ENCODE data around the gene KLHDC4. TPM values are rescaled to one million over a fixed set of nuclear protein-coding genes. Genes with fewer than 3 reads are reported as not detected.
"Not testable (repeated sequence)": the region's sequence is repeated elsewhere in the genome, so short reads cannot be mapped to it uniquely, and the experiment has no call there.

Gene KLHDC4
- total and polyA plus RNA-seq, 2 experiments from 2014 or later, result 23.0 to 41.1 TPM

DNA sequence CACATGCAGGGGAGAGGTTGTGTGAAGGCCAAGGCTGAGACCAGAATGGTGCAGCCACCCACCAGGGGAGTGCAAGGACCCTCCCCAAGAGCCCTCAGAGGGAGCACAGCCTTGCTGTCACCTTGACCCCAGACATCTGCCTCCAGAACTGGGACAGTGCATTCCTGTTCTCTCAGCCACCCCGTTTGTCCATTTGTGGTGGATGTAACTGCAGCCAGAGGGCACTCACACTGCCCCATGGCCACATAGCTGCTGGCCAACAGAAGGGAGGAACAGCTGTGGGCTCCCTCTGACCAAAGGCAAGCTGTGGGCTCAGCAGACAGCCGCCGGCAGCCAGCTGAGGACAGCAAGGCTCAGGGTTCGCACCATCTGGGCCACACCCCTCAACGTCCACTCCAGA is 49.8 kb upstream of the KLHDC4 start:
- H3K27ac ChIP-seq (ENCODE audit: low read depth), result no peak overlapping the region
- no peak for ATAC-seq

DNA sequence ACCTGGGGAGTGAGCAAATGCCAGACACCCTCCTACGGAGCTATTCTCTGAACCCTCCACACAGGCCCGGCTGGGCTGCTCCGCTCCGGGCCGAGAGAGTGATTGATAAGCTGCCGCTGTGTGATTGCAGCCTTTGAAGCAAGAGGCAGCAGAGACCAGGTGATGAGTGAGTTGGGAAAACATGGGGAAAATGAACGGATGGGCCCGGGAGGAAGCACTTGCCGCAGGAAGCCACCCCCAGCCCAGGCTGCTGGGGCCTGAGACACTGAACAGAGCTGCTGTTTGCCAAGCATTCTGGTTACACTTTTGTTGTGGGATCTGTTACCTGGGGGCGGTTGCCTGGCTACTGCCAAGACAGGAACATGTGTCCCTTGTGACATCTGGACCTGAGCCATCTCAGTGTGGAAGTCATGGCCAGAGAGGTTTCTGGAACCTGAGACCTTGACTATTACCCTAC is 46.4 kb upstream of the KLHDC4 start:
- Mint-ChIP-seq H3K4me1 (peaks cover 10% of the 10 kb centered on the region), H3K36me3 (ENCODE audit: low read depth) (peaks cover 6% of the 10 kb centered on the region), H3K9me3 (peaks cover 18% of the 10 kb centered on the region), H3K4me3 (no peak overlapping the region), H3K27me3 (ENCODE audit: insufficient read depth, low read depth, poor library complexity) (peaks cover 2% of the 10 kb centered on the region), H3K27ac (no peak overlapping the region)
- no peaks in the 10 kb centered on the region for H3F3A ChIP-seq (replicated peaks; ENCODE audit: low read depth)
- H3K4me2 ChIP-seq, result no peak overlapping the region
- H2AFZ ChIP-seq, result 0 out of 2 replicates have a peak overlapping the region, but pooled peaks have one; percentile 43
- ATAC-seq, result peak; percentile 74
- no peaks in the 10 kb centered on the region for H3K27me3 ChIP-seq (ENCODE audit: insufficient read depth)
- no peaks in the 10 kb centered on the region for H3K9me2 ChIP-seq (ENCODE audit: insufficient read depth)
- peaks cover 1% of the 10 kb centered on the region; the same call in 1 of the 2 replicates for H3K4me1 ChIP-seq (ENCODE audit: insufficient read depth)
- H4K20me1 ChIP-seq (replicated peaks; ENCODE audit: insufficient read depth), result no peaks in the 10 kb centered on the region
- H3K36me3 ChIP-seq (ENCODE audit: insufficient read depth), result peaks cover 3% of the 10 kb centered on the region; the same call in 1 of the 2 replicates
- no peak overlapping the region for H3K4me3 ChIP-seq
- no peak for TF ChIP-seq NANOG (IDR thresholded peaks at IDR 0.05; ENCODE audit: borderline replicate concordance)
- TF ChIP-seq, protein P1, sequence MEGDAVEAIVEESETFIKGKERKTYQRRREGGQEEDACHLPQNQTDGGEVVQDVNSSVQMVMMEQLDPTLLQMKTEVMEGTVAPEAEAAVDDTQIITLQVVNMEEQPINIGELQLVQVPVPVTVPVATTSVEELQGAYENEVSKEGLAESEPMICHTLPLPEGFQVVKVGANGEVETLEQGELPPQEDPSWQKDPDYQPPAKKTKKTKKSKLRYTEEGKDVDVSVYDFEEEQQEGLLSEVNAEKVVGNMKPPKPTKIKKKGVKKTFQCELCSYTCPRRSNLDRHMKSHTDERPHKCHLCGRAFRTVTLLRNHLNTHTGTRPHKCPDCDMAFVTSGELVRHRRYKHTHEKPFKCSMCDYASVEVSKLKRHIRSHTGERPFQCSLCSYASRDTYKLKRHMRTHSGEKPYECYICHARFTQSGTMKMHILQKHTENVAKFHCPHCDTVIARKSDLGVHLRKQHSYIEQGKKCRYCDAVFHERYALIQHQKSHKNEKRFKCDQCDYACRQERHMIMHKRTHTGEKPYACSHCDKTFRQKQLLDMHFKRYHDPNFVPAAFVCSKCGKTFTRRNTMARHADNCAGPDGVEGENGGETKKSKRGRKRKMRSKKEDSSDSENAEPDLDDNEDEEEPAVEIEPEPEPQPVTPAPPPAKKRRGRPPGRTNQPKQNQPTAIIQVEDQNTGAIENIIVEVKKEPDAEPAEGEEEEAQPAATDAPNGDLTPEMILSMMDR (conservative IDR thresholded peaks at IDR 0.05; ENCODE audit: low read depth in 2 of 2), result peak in 1 of 2 experiments; percentile 29; a peak in 2 of 4 replicates
- no peak for DNase-seq (ENCODE audit: low spot score)
- no peaks in the 10 kb centered on the region for H3K79me2 ChIP-seq (replicated peaks; ENCODE audit: insufficient read depth)
- no peak overlapping the region for H3K27ac ChIP-seq (ENCODE audit: low read depth)

More for the DNA sequence above, 49.8 kb upstream of the KLHDC4 start:
- no peaks in the 10 kb centered on the region for H3F3A ChIP-seq (replicated peaks; ENCODE audit: low read depth)
- no peaks in the 10 kb centered on the region for H3K79me2 ChIP-seq (replicated peaks; ENCODE audit: insufficient read depth)
- no peak overlapping the region for H2AFZ ChIP-seq
- no peaks in the 10 kb centered on the region for H3K27me3 ChIP-seq (ENCODE audit: insufficient read depth)
- peaks cover 18% of the 10 kb centered on the region for H3K4me1 Mint-ChIP-seq
- TF ChIP-seq EZH2phosphoT487 (IDR thresholded peaks at IDR 0.05; ENCODE audit: unreplicated experiment), result no peak
- TF ChIP-seq, protein P1 (conservative IDR thresholded peaks at IDR 0.05; ENCODE audit: low read depth in 2 of 2), result peak in 1 of 2 experiments; percentile 48; a peak in 2 of 4 replicates
- peaks cover 5% of the 10 kb centered on the region for H3K27me3 Mint-ChIP-seq (ENCODE audit: insufficient read depth, low read depth, poor library complexity)
- no peak overlapping the region for H3K4me2 ChIP-seq
- no peak for DNase-seq (ENCODE audit: low spot score)
- peaks cover 34% of the 10 kb centered on the region for H3K9me3 Mint-ChIP-seq
- peaks cover 9% of the 10 kb centered on the region for H3K36me3 ChIP-seq (ENCODE audit: insufficient read depth)
- H3K4me3 Mint-ChIP-seq, result no peak overlapping the region
- H3K9me2 ChIP-seq (ENCODE audit: insufficient read depth), result no peaks in the 10 kb centered on the region
- no peaks in the 10 kb centered on the region for H4K20me1 ChIP-seq (replicated peaks; ENCODE audit: insufficient read depth)
- no peak overlapping the region for H3K27ac Mint-ChIP-seq
- H3K4me3 ChIP-seq, result no peak overlapping the region
- H3K36me3 Mint-ChIP-seq (ENCODE audit: low read depth), result peaks cover 22% of the 10 kb centered on the region
- H3K4me1 ChIP-seq (ENCODE audit: insufficient read depth), result peaks cover 8% of the 10 kb centered on the region

DNA sequence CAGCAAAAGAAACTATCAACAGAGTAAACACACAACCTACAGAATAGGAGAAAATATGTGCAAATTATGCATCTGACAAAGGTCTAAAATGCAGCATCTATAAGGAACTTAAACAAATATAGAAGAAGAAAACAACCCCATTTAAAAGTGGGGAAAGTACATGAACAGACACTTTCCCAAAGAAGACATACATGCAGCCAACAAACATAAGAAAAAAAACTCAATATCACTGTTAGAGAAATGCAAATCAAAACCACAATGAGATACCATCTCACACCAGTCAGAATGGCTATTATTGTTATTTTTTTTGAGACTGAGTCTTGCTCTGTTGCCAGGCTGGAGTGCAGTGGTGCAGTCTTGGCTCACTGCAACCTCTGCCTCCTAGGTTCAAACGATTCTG is 45.7 kb upstream of the KLHDC4 start:
- Mint-ChIP-seq H3K9me3 (peaks cover 11% of the 10 kb centered on the region; the same call in 2 of the 3 replicates), H3K4me1 (peaks cover 15% of the 10 kb centered on the region)
- not testable (repeated sequence) for H3K4me2 ChIP-seq; H3K27ac ChIP-seq (ENCODE audit: low read depth); ATAC-seq; H4K20me1 ChIP-seq (replicated peaks; ENCODE audit: insufficient read depth); H3K4me3 ChIP-seq; H3K36me3 Mint-ChIP-seq (ENCODE audit: low read depth); DNase-seq (ENCODE audit: low spot score); H3K4me1 ChIP-seq (ENCODE audit: insufficient read depth); H3K27me3 Mint-ChIP-seq (ENCODE audit: insufficient read depth, low read depth, poor library complexity); H3K79me2 ChIP-seq (replicated peaks; ENCODE audit: insufficient read depth); H3F3A ChIP-seq (replicated peaks; ENCODE audit: low read depth); H3K27ac Mint-ChIP-seq; H3K9me2 ChIP-seq (ENCODE audit: insufficient read depth); H3K4me3 Mint-ChIP-seq; H3K36me3 ChIP-seq (ENCODE audit: insufficient read depth); H3K27me3 ChIP-seq (ENCODE audit: insufficient read depth); H2AFZ ChIP-seq

Measured in GM23338 (cell line).